HCT116 (cell line): ENCODE measurements around the gene SWT1. TPM values are rescaled to one million over a fixed set of nuclear protein-coding genes. Genes with fewer than 3 reads are reported as not detected.

Source experiments
- ATAC-seq: fragments of 200-7000 bp; cut with Tn5 transposase; 2 replicates; pipeline ENCODE4 v1.9.1; 2020; ENCODE audit warnings: mild to moderate bottlenecking, moderate library complexity
- BruUV-seq: library from RNA; stranded (reverse); fragments of 400-500 nt; replicated peaks from 2 replicates; lab custom pipeline; 2021; lab: Mats Ljungman, UMichigan
- CTCF ChIA-PET: fragments of 300-600 bp; sonication (Branson Sonifier 250); formaldehyde crosslinking; loops from one replicate; lab custom pipeline; 2021; ENCODE audit warnings: antibody characterized with exemption; lab: Charles Lee
- POLR2A ChIA-PET: fragments of 300-600, 350-600 bp; sonication (Branson Sonifier 250); formaldehyde crosslinking; loops from one replicate; lab custom pipeline; 2021; ENCODE audit warnings: antibody characterized with exemption; lab: Charles Lee
- RAD21 ChIA-PET, 2 experiments: fragments of 300-600 bp; sonication (Branson Sonifier 250); formaldehyde crosslinking; loops; one replicate each; lab custom pipeline; 2023; ENCODE audit warnings: low total read pairs in 2 of 2; ENCODE audit not compliant: uncharacterized antibody in 2 of 2, unreplicated experiment in 2 of 2, low non-redundant PET in 1 of 2; lab: Charles Lee
- DNase-seq: peaks from one replicate; pipeline ENCODE4 v3.0.0-alpha.2; 2010; ENCODE audit warnings: low read depth, low spot score
- H2AFZ ChIP-seq: fragments of 200-600 bp; shearing (Covaris generic), sonication (generic); 2 replicates; pipeline ENCODE4 v1.6.1; 2017; ENCODE audit warnings: low read depth, mixed run types, mixed read lengths, antibody characterized with exemption, low read length; ENCODE audit not compliant: poor library complexity, severe bottlenecking
- H3K27ac ChIP-seq: 2 replicates; pipeline ENCODE4 v1.5.1; 2012; ENCODE audit warnings: low read depth, low read length
- H3K27me3 ChIP-seq: fragments of 200-600 bp; sonication (generic); 2 replicates; pipeline ENCODE4 v1.6.1; 2016; ENCODE audit warnings: mixed run types, low read length, mixed read lengths; ENCODE audit not compliant: insufficient read depth
- H3K36me3 ChIP-seq, 2 experiments: fragments of 200-500 bp in 1 of 2; fragments of 200-600 bp in 1 of 2; sonication (Bioruptor generic) in 1 of 2; sonication (generic) in 1 of 2; 2 replicates each; pipeline versions ENCODE4 v1.5.1 to v1.6.1; 2014 to 2016; ENCODE audit warnings: low read length in 2 of 2, inconsistent platforms in 1 of 2, mixed read lengths in 1 of 2, mixed run types in 1 of 2; ENCODE audit not compliant: insufficient read depth in 2 of 2, control insufficient read depth in 1 of 2
- H3K4me1 ChIP-seq, 2 experiments: fragments of 200-600 bp in 1 of 2; sonication (generic) in 1 of 2; 2 replicates each; pipeline versions ENCODE4 v1.5.1 to v1.6.1; 2012 to 2017; ENCODE audit warnings: low read length in 2 of 2, inconsistent platforms in 1 of 2, mild to moderate bottlenecking in 1 of 2, mixed read lengths in 1 of 2, mixed run types in 1 of 2, moderate library complexity in 1 of 2; ENCODE audit not compliant: insufficient read depth in 2 of 2, control insufficient read depth in 1 of 2
- H3K4me2 ChIP-seq: fragments of 200-600 bp; sonication (generic); 2 replicates; pipeline ENCODE4 v1.6.1; 2017; ENCODE audit warnings: mixed run types, low read length, mixed read lengths
- H3K4me3 ChIP-seq, 2 experiments: fragments of 200-600 bp in 1 of 2; sonication (generic) in 1 of 2; replicated peaks in 1 of 2; 2 replicates each; pipeline ENCODE4 v1.5.1; 2011 to 2016; ENCODE audit warnings: low read length in 2 of 2, control low read depth in 1 of 2, low read depth in 1 of 2, mild to moderate bottlenecking in 1 of 2, mixed read lengths in 1 of 2, mixed run types in 1 of 2
- H3K79me2 ChIP-seq: fragments of 200-600 bp; sonication (generic); 2 replicates; pipeline ENCODE4 v1.6.1; 2017; ENCODE audit warnings: mild to moderate bottlenecking, mixed run types, low read length, moderate library complexity, mixed read lengths; ENCODE audit not compliant: insufficient read depth
- H3K9ac ChIP-seq: fragments of 200-600 bp; sonication (generic); 2 replicates; pipeline ENCODE4 v1.6.1; 2016; ENCODE audit warnings: low read length, mixed read lengths
- H3K9me2 ChIP-seq: fragments of 200-600 bp; sonication (generic), shearing (Covaris generic); 2 replicates; pipeline ENCODE4 v1.6.1; 2017; ENCODE audit warnings: mixed run types, mild to moderate bottlenecking, moderate library complexity; ENCODE audit not compliant: insufficient read depth
- H3K9me3 ChIP-seq, 2 experiments: fragments of 200-500 bp in 1 of 2; fragments of 200-600 bp in 1 of 2; sonication (Bioruptor generic) in 1 of 2; sonication (generic) in 1 of 2; 2 replicates each; pipeline ENCODE4 v1.6.1; 2014 to 2017; ENCODE audit warnings: low read length in 2 of 2, mixed read lengths in 2 of 2, inconsistent platforms in 1 of 2, low read depth in 1 of 2, mild to moderate bottlenecking in 1 of 2, mixed run types in 1 of 2, moderate library complexity in 1 of 2; ENCODE audit not compliant: control insufficient read depth in 1 of 2, insufficient read depth in 1 of 2
- H4K20me1 ChIP-seq: fragments of 200-600 bp; sonication (generic), shearing (Covaris generic); 2 replicates; pipeline ENCODE4 v1.6.1; 2017; ENCODE audit warnings: mixed run types, mild to moderate bottlenecking, moderate library complexity; ENCODE audit not compliant: insufficient read depth
- CEBPB ChIP-seq: IDR thresholded peaks from 2 replicates; pipeline ENCODE4 v1.6.1; 2012; ENCODE audit warnings: low read depth
- CTCF ChIP-seq, 3 experiments: fragments of 200-600 bp in 1 of 3; sonication (generic) in 1 of 3; IDR thresholded peaks in 2 of 3; conservative IDR thresholded peaks in 1 of 3; 2 replicates each; pipeline ENCODE4 v1.5.1; 2012 to 2017; ENCODE audit warnings: low read depth in 2 of 3, low read length in 2 of 3, antibody characterized with exemption in 1 of 3, borderline replicate concordance in 1 of 3, control low read depth in 1 of 3, mild to moderate bottlenecking in 1 of 3, mixed read lengths in 1 of 3, mixed run types in 1 of 3, moderate library complexity in 1 of 3; ENCODE audit not compliant: insufficient read depth in 1 of 3
- FOSL1 ChIP-seq: IDR thresholded peaks from 2 replicates; pipeline ENCODE4 v1.6.1; 2012; ENCODE audit warnings: low read depth
- JUND ChIP-seq: IDR thresholded peaks from 2 replicates; pipeline ENCODE4 v1.6.1; 2012
- MAX ChIP-seq: IDR thresholded peaks from 2 replicates; pipeline ENCODE4 v1.6.1; 2012
- POLR2AphosphoS5 ChIP-seq: IDR thresholded peaks from 2 replicates; pipeline ENCODE4 v1.6.1; 2011; ENCODE audit warnings: mild to moderate bottlenecking, low read depth, low read length, moderate library complexity
- RAD21 ChIP-seq: IDR thresholded peaks from 2 replicates; pipeline ENCODE4 v1.6.1; 2012; ENCODE audit warnings: low read depth, mild to moderate bottlenecking
- REST ChIP-seq: IDR thresholded peaks from 2 replicates; pipeline ENCODE4 v1.6.1; 2012; ENCODE audit warnings: low read depth
- SIN3A ChIP-seq: IDR thresholded peaks from 2 replicates; pipeline ENCODE4 v1.6.1; 2012; ENCODE audit warnings: low read depth
- SP1 ChIP-seq: IDR thresholded peaks from 2 replicates; pipeline ENCODE4 v1.6.1; 2012; ENCODE audit warnings: low read depth
- ZBTB33 ChIP-seq: IDR thresholded peaks from 2 replicates; pipeline ENCODE4 v1.6.1; 2011; ENCODE audit warnings: mild to moderate bottlenecking, low read length, moderate library complexity; ENCODE audit not compliant: insufficient replicate concordance; ENCODE audit errors: extremely low read depth
- ZNF274 ChIP-seq: fragments of 200-500 bp; sonication (Bioruptor generic); IDR thresholded peaks from 2 replicates; pipeline ENCODE4 v1.6.1; 2014; ENCODE audit warnings: mild to moderate bottlenecking, low read depth, low read length, inconsistent platforms
- intact Hi-C: fragments of 100-400 bp; cut with micrococcal nuclease; formaldehyde crosslinking; loops from 2 replicates; pipeline ENCODE4 v1.10.0; 2022
- total RNA-seq: library from RNA; stranded (reverse); gene quantifications from one replicate; pipeline ENCODE4 v1.2.1, GENCODE V29; 2021; ENCODE audit not compliant: unreplicated experiment

The SWT1 gene
- total RNA-seq, 1 experiment from 2014 or later: 3.3 TPM

- intact Hi-C loops: no loop called here
- Histone ChIP-seq H3K79me2 (no peaks in the 10 kb centered on the region), H3K4me3 (no peak overlapping the region), H2AFZ (no peak overlapping the region), H3K9ac (no peak overlapping the region), H3K4me1 (no peaks in the 10 kb centered on the region), H3K4me2 (no peak overlapping the region), H3K9me3 (no peaks in the 10 kb centered on the region), H3K36me3 (no peaks in the 10 kb centered on the region), H3K27ac (no peak overlapping the region), H3K9me2 (no peaks in the 10 kb centered on the region), H4K20me1 (no peaks in the 10 kb centered on the region), H3K27me3 (no peaks in the 10 kb centered on the region)
- ATAC-seq (no peak), DNase-seq (no peak)
- TF ChIP-seq ZBTB33: no peak
- TF ChIP-seq SP1: no peak
- TF ChIP-seq SIN3A: no peak
- TF ChIP-seq POLR2AphosphoS5: no peak
- no peak for TF ChIP-seq RAD21
- TF ChIP-seq MAX: no peak
- RAD21 ChIA-PET: no interaction called here
- BruUV-seq: no TSS peak
- CTCF ChIA-PET: no interaction called here
- POLR2A ChIA-PET: interaction anchor here (1.1 to 1.2 kb wide), 2 partner anchors 27 to 50 kb away, joined by 3 read pairs; partner anchors contain the start of gene IVNS1ABP
These were observed 110.7 kb downstream of the SWT1 start for GRCh38 chr1:185267701-185268100.

- H3K27ac ChIP-seq: no peak overlapping the region
- H3K79me2 ChIP-seq: no peaks in the 10 kb centered on the region
- no peak for TF ChIP-seq REST
- no peak for TF ChIP-seq FOSL1
- TF ChIP-seq JUND: no peak
- TF ChIP-seq ZNF274: no peak
- TF ChIP-seq CTCF (IDR thresholded peaks at IDR 0.05 in 2 of 3, conservative IDR thresholded peaks at IDR 0.05 in 1 of 3; ENCODE audit: borderline replicate concordance in 1 of 3, insufficient read depth in 1 of 3, low read depth in 2 of 3, low read length in 2 of 3): no peak
- TF ChIP-seq CEBPB: no peak
- H3K36me3 ChIP-seq: no peaks in the 10 kb centered on the region
- BruUV-seq: no TSS peak
- no peak overlapping the region for H3K4me2 ChIP-seq
- no peak overlapping the region for H2AFZ ChIP-seq
- no peaks in the 10 kb centered on the region for H4K20me1 ChIP-seq
- intact Hi-C loops: no loop called here
- H3K9me3 ChIP-seq: no peaks in the 10 kb centered on the region
- RAD21 ChIA-PET: no interaction called here
- H3K4me3 ChIP-seq: no peak overlapping the region
- no peaks in the 10 kb centered on the region for H3K9me2 ChIP-seq
- no peaks in the 10 kb centered on the region for H3K4me1 ChIP-seq
- CTCF ChIA-PET: no interaction called here
- DNase-seq (no peak), ATAC-seq (no peak)
- no peak overlapping the region for H3K9ac ChIP-seq
- no peaks in the 10 kb centered on the region for H3K27me3 ChIP-seq
- POLR2A ChIA-PET: no interaction called here
These were observed 111.4 kb downstream of the SWT1 start for GRCh38 chr1:185268352-185268751.
